SK-N-SH treated with all-trans-retinoic acid at 6 μM for 48 hours (cell line): ENCODE results near the gene HDDC3.

ENCODE experiments used
- ATAC-seq: fragments of 200-7000 bp; cut with Tn5 transposase; 3 replicates; pipeline ENCODE4 v1.9.1; 2020; ENCODE audit warnings: mild to moderate bottlenecking, moderate library complexity
- ARNTL ChIP-seq: fragments of 450-650 bp; formaldehyde crosslinking; IDR thresholded peaks from 2 replicates; pipeline ENCODE4 v1.5.0; 2020; ENCODE audit warnings: low read depth, mild to moderate bottlenecking, moderate library complexity, borderline replicate concordance
- BACH2 ChIP-seq: fragments of 250-450 bp; sonication (Bioruptor Pico); IDR thresholded peaks from 2 replicates; pipeline ENCODE4 v1.9.0; 2021; ENCODE audit warnings: mild to moderate bottlenecking, borderline replicate concordance
- CSDC2 ChIP-seq: fragments of 250-450 bp; sonication (Bioruptor Pico); IDR thresholded peaks from 2 replicates; pipeline ENCODE4 v1.5.0; 2020; ENCODE audit warnings: mild to moderate bottlenecking, moderate library complexity
- ESRRG ChIP-seq: fragments of 250-450 bp; sonication (Bioruptor Pico); IDR thresholded peaks from 2 replicates; pipeline ENCODE4 v1.6.1; 2021; ENCODE audit warnings: mild to moderate bottlenecking
- GLIS3 ChIP-seq: fragments of 250-450 bp; sonication (Bioruptor Pico); IDR thresholded peaks from 2 replicates; pipeline ENCODE4 v1.5.0; 2020; ENCODE audit warnings: mild to moderate bottlenecking, moderate library complexity
- ISL1 ChIP-seq: fragments of 250-450 bp; sonication (Bioruptor Pico); IDR thresholded peaks from 2 replicates; pipeline ENCODE4 v2.1.2; 2022; ENCODE audit warnings: mild to moderate bottlenecking, moderate library complexity
- PATZ1 ChIP-seq: fragments of 250-450 bp; sonication (Bioruptor Pico); IDR thresholded peaks from 2 replicates; pipeline ENCODE4 v1.8.0; 2020; ENCODE audit warnings: mild to moderate bottlenecking, moderate library complexity, borderline replicate concordance
- PPARA ChIP-seq: fragments of 250-450 bp; sonication (Bioruptor Pico); IDR thresholded peaks from 2 replicates; pipeline ENCODE4 v1.5.0; 2020; ENCODE audit warnings: mild to moderate bottlenecking, borderline replicate concordance
- TCF4 ChIP-seq: fragments of 250-450 bp; sonication (Bioruptor Pico); IDR thresholded peaks from 2 replicates; pipeline ENCODE4 v1.8.0; 2021; ENCODE audit warnings: mild to moderate bottlenecking, moderate library complexity, borderline replicate concordance
- TOX ChIP-seq: fragments of 250-450 bp; sonication (Bioruptor Pico); IDR thresholded peaks from 2 replicates; pipeline ENCODE4 v1.8.0; 2021; ENCODE audit warnings: mild to moderate bottlenecking, moderate library complexity, borderline replicate concordance
- ZC3H10 ChIP-seq: fragments of 250-450 bp; sonication (Bioruptor Pico); IDR thresholded peaks from 2 replicates; pipeline ENCODE4 v1.5.1; 2021; ENCODE audit warnings: mild to moderate bottlenecking, moderate library complexity
- ZFP3 ChIP-seq: fragments of 250-450 bp; sonication (Bioruptor Pico); IDR thresholded peaks from 2 replicates; pipeline ENCODE4 v1.5.0; 2020; ENCODE audit warnings: mild to moderate bottlenecking, moderate library complexity
- ZFP30 ChIP-seq: fragments of 450-650 bp; formaldehyde crosslinking; IDR thresholded peaks from 2 replicates; pipeline ENCODE4 v1.5.0; 2022; ENCODE audit warnings: mild to moderate bottlenecking, moderate library complexity
- ZNF565 ChIP-seq: fragments of 450-650 bp; formaldehyde crosslinking; conservative IDR thresholded peaks from 2 replicates; pipeline ENCODE4 v1.5.0; 2020; ENCODE audit warnings: low read depth, mild to moderate bottlenecking, moderate library complexity
- ZNF70 ChIP-seq: fragments of 450-650 bp; formaldehyde crosslinking; IDR thresholded peaks from 2 replicates; pipeline ENCODE4 v1.5.0; 2020; ENCODE audit warnings: mild to moderate bottlenecking, moderate library complexity
- ZNF8 ChIP-seq: fragments of 450-650 bp; formaldehyde crosslinking; IDR thresholded peaks from 2 replicates; pipeline ENCODE4 v1.5.0; 2020; ENCODE audit warnings: mild to moderate bottlenecking, moderate library complexity
- TF ChIP-seq, protein P1 (sequence below): fragments of 250-450 bp; sonication (Bioruptor Pico); IDR thresholded peaks from 2 replicates; pipeline ENCODE4 v1.5.0; 2020; ENCODE audit warnings: mild to moderate bottlenecking, moderate library complexity
- TF ChIP-seq, protein P2 (sequence below): fragments of 250-450 bp; sonication (Bioruptor Pico); IDR thresholded peaks from 2 replicates; pipeline ENCODE4 v1.5.1; 2021; ENCODE audit warnings: mild to moderate bottlenecking, moderate library complexity
- TF ChIP-seq, protein P3 (sequence below): fragments of 250-450 bp; sonication (Bioruptor Pico); IDR thresholded peaks from 2 replicates; pipeline ENCODE4 v1.5.1; 2020; ENCODE audit warnings: low read depth, mild to moderate bottlenecking, moderate library complexity

HDDC3 gene

DNA sequence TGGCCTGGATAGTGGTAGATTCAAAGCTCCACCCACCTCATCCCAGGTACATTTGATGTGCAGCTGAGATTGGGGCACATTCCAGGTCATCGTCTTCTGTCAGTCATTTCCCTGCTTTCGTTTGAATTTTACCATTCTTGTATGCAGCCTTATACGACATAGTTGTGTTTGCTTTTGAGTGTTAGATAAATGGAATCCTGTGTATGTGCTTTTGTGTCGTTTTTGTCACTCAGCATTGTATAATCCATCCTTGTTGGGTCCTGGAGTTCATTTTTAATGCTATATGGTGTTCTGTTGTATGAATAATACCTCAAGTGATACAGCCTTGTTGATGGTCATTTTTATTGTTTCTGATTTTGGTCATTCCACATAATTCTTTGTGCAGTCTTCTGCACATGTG, 29.7 kb upstream of the HDDC3 start (continued):
- TF ChIP-seq, protein P1, sequence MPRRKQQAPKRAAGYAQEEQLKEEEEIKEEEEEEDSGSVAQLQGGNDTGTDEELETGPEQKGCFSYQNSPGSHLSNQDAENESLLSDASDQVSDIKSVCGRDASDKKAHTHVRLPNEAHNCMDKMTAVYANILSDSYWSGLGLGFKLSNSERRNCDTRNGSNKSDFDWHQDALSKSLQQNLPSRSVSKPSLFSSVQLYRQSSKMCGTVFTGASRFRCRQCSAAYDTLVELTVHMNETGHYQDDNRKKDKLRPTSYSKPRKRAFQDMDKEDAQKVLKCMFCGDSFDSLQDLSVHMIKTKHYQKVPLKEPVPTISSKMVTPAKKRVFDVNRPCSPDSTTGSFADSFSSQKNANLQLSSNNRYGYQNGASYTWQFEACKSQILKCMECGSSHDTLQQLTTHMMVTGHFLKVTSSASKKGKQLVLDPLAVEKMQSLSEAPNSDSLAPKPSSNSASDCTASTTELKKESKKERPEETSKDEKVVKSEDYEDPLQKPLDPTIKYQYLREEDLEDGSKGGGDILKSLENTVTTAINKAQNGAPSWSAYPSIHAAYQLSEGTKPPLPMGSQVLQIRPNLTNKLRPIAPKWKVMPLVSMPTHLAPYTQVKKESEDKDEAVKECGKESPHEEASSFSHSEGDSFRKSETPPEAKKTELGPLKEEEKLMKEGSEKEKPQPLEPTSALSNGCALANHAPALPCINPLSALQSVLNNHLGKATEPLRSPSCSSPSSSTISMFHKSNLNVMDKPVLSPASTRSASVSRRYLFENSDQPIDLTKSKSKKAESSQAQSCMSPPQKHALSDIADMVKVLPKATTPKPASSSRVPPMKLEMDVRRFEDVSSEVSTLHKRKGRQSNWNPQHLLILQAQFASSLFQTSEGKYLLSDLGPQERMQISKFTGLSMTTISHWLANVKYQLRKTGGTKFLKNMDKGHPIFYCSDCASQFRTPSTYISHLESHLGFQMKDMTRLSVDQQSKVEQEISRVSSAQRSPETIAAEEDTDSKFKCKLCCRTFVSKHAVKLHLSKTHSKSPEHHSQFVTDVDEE (CRISPR knock-in tag), result no peak

DNA sequence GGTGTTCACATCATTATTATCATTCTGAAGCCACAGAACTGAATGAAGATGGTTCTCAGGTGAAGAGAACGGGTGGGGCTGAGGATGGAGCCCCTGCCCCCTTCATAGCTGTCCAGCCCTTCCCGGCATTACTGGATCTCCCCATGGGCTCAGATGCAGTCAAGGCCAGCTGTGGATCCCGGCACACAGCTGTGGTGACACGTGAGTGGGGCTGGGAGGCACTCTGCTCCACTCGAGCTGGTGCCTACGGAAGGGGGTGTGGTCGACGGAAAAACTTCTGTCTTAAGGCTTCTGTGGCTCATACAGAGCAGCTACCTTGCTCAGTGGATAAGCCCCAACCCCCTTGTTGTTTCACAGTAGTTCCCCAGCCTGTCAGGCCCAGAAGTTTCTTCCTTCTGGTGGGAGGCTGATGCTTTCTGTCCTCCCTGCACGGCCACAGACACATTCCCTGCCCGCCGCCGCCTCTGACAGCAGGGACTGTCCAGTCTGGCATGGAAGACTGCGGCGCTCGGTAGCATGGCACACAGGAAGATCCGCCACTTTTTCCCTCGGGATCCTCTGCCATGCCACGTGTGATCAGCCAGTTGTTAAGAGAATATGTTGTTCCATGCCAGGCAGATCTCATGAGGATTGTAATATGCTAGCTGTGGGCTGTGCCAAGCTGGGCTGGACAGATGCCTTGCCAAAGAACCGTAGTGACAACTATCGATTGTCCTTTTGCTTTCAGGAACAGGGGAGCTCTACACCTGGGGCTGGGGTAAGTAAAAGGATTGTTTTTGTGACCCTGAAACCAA, 28.1 kb upstream of the HDDC3 start:
- TF ChIP-seq ISL1 (CRISPR knock-in tag) (no peak), ZNF70 (CRISPR knock-in tag) (no peak), ZNF565 (no peak), BACH2 (CRISPR knock-in tag) (no peak), ZFP30 (CRISPR knock-in tag) (no peak), GLIS3 (CRISPR knock-in tag) (no peak), PPARA (CRISPR knock-in tag) (no peak), ZC3H10 (CRISPR knock-in tag) (no peak), TCF4 (CRISPR knock-in tag) (no peak), PATZ1 (CRISPR knock-in tag) (no peak), TOX (CRISPR knock-in tag) (no peak), ESRRG (CRISPR knock-in tag) (no peak), ZFP3 (CRISPR knock-in tag) (no peak), ZNF8 (CRISPR knock-in tag) (no peak), CSDC2 (CRISPR knock-in tag) (no peak)
- TF ChIP-seq, protein P2, sequence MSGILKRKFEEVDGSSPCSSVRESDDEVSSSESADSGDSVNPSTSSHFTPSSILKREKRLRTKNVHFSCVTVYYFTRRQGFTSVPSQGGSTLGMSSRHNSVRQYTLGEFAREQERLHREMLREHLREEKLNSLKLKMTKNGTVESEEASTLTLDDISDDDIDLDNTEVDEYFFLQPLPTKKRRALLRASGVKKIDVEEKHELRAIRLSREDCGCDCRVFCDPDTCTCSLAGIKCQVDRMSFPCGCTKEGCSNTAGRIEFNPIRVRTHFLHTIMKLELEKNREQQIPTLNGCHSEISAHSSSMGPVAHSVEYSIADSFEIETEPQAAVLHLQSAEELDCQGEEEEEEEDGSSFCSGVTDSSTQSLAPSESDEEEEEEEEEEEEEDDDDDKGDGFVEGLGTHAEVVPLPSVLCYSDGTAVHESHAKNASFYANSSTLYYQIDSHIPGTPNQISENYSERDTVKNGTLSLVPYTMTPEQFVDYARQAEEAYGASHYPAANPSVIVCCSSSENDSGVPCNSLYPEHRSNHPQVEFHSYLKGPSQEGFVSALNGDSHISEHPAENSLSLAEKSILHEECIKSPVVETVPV (CRISPR knock-in tag), result no peak
- TF ChIP-seq, protein P1 (CRISPR knock-in tag), result no peak
- no peak for ATAC-seq

DNA sequence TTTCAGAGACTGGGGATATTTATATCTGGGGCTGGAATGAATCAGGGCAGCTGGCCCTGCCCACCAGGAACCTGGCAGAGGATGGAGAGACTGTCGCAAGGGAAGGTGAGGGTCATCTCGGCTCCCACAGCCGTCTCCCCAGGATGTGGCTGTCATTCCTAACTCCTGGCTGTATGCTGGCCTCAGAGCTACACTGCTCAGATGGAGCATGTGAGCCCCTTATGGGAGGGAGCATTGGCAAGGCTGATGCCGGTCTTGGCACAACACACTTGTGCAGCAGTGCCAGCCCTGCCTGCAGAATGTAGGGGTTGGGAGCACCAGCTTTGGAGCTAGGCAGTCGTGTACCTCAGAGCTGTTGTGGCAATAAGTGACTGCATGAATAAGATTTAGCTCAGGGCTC, 27.5 kb upstream of the HDDC3 start:
- TF ChIP-seq ARNTL (CRISPR knock-in tag) (no peak), BACH2 (CRISPR knock-in tag) (no peak), TCF4 (CRISPR knock-in tag) (no peak), PPARA (CRISPR knock-in tag) (no peak), PATZ1 (CRISPR knock-in tag) (no peak)
- TF ChIP-seq, protein P3, sequence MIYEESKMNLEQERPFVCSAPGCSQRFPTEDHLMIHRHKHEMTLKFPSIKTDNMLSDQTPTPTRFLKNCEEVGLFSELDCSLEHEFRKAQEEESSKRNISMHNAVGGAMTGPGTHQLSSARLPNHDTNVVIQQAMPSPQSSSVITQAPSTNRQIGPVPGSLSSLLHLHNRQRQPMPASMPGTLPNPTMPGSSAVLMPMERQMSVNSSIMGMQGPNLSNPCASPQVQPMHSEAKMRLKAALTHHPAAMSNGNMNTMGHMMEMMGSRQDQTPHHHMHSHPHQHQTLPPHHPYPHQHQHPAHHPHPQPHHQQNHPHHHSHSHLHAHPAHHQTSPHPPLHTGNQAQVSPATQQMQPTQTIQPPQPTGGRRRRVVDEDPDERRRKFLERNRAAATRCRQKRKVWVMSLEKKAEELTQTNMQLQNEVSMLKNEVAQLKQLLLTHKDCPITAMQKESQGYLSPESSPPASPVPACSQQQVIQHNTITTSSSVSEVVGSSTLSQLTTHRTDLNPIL (CRISPR knock-in tag), result no peak
- TF ChIP-seq, protein P1 (CRISPR knock-in tag), result no peak
- no peak for ATAC-seq
